IPS-20b (cell line): ENCODE measurements around the gene ADAMTS2.

Experiments
- H3K27ac ChIP-seq: one replicate; pipeline ENCODE4 v1.5.1; 2013; ENCODE audit warnings: low read length
- H3K27me3 ChIP-seq: 2 replicates; pipeline ENCODE4 v1.6.1; 2013; ENCODE audit warnings: mild to moderate bottlenecking, low read length, inconsistent platforms; ENCODE audit not compliant: insufficient read depth
- H3K36me3 ChIP-seq: 2 replicates; pipeline ENCODE4 v1.6.1; 2013; ENCODE audit warnings: low read depth, mild to moderate bottlenecking, inconsistent platforms, low read length, moderate library complexity; ENCODE audit not compliant: insufficient read depth
- H3K4me1 ChIP-seq: 2 replicates; pipeline ENCODE4 v1.6.1; 2013; ENCODE audit warnings: mild to moderate bottlenecking, control low read depth, inconsistent platforms, low read length, moderate library complexity; ENCODE audit not compliant: insufficient read depth
- H3K4me3 ChIP-seq: 2 replicates; pipeline ENCODE4 v1.5.1; 2013; ENCODE audit warnings: mild to moderate bottlenecking, low read length, inconsistent platforms
- H3K9ac ChIP-seq: 2 replicates; pipeline ENCODE4 v1.6.1; 2013; ENCODE audit warnings: low read depth, mild to moderate bottlenecking, inconsistent platforms, low read length, moderate library complexity
- H3K9me3 ChIP-seq: 2 replicates; pipeline ENCODE4 v1.6.1; 2013; ENCODE audit warnings: mild to moderate bottlenecking, low read depth, low read length, inconsistent platforms; ENCODE audit not compliant: insufficient read depth

The ADAMTS2 gene

DNA sequence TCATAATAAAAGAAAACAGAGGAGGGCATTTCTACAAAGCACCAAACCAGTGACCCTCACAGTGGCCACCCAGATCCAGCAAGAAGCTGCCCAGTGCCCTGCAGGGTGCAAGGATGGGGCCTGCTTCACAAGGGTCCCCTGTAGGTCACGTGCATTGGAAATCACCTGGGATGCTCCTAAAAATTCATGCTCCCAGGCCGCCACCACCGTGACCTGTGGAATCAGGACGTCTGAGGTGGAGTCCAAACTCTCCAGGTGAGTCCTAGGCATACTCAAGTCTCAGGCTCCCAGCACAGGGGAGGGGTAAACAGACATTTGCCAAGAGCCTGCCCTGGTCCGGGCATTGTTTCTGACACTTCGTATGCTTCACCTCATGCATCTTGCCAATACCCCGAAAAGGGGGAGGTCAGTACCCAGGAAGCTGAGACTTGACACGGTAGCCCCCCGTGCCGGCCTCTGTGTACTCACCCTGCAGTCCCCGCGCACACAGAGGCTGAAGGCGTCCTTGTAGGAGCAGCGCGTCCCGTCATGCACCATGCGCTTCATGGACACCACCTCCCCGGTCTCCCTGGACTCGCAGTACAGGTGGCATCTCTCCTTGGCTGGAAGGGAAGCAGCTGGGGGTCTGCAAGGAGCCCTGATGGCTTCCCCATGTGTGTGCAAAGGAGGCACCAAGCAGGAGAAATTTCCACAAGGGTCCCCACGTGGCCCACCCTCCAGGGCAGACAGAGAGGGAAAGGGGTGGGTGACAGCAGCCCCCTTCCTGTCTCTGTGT is 209.6 kb downstream of the ADAMTS2 start:
- Histone ChIP-seq H3K4me1 (no peaks in the 10 kb centered on the region), H3K9me3 (no peaks in the 10 kb centered on the region), H3K4me3 (no peak overlapping the region), H3K27ac (no peak overlapping the region), H3K36me3 (no peaks in the 10 kb centered on the region), H3K9ac (no peak overlapping the region), H3K27me3 (no peaks in the 10 kb centered on the region)

DNA sequence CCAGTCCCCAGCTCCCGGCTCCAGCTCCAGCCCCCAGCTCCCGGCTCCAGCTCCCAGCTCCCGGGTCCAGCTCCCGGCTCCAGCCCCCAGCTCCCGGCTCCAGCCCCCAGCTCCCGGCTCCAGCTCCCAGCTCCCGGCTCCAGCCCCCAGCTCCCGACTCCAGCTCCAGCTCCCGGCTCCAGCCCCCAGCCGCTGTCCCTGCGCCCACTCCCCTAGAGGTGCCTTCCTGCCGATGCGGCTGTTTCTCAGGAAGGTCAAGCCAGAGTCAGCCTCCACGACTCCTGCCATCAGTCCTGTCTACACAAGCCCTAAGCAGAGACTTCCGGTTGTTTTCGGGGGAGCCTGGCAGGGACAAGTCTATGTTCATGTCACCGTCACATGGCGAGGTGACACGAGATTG is 210.3 kb downstream of the ADAMTS2 start:
- Histone ChIP-seq H3K9me3 (no peaks in the 10 kb centered on the region), H3K36me3 (no peaks in the 10 kb centered on the region), H3K4me3 (no peak overlapping the region), H3K27ac (no peak overlapping the region), H3K27me3 (no peaks in the 10 kb centered on the region), H3K9ac (no peak overlapping the region), H3K4me1 (no peaks in the 10 kb centered on the region)

DNA sequence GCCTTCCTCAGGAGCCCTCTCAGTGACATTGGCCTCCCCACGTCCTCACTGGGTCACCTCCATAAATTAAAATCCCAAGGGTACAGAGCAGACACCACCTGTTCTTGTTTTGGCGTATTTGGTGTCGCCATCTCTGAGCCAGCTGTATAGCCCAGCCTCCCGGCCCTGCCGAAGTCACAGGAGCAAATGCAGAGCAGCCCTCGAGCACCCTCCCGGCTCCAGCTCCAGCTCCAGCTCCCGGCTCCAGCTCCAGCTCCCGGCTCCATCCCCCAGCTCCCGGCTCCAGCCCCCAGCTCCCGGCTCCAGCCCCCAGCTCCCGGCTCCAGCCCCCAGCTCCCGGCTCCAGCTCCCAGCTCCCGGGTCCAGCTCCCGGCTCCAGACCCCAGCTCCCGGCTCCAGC is 210.8 kb downstream of the ADAMTS2 start:
- no peak overlapping the region for H3K4me3 ChIP-seq
- H3K27me3 ChIP-seq, result no peaks in the 10 kb centered on the region
- no peaks in the 10 kb centered on the region for H3K36me3 ChIP-seq
- H3K9me3 ChIP-seq, result no peaks in the 10 kb centered on the region
- H3K9ac ChIP-seq, result no peak overlapping the region
- H3K27ac ChIP-seq, result no peak overlapping the region
- H3K4me1 ChIP-seq, result no peaks in the 10 kb centered on the region

DNA sequence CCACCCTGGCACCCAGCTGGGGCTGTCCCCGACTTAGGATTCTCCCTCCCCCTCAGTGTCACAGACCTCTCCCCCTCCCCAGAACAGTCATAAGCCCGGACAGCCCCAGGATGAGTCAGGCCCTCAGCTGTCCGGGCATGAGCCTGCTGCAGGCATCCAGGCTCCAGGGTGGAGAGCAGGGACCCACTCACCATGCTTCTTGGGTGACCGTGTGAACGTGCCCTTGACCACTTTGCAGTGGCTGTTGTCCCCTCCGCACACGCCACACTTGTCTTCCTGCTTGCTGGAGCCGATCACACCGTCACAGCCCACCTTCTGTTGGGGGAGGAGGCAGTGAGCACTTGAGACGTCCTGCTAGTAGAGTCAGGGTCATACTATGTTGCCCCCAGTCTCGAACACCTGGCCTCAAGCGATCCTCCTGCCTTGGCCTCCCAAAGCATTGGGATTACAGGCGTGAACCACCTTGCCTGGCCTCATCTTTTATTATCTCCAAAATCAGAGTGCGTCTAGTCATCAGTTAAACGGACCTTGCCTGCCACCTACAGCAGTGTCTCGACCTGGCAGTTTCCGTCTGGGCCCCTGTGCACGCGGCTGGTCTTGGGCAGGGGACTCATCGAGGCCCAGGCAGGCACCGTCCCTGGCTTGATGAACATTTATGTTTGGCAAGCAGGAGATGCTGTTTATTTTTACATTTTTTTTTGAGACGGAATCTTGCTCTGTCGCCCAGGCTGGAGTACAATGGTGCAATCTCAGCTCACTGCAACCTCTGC is 212.5 kb downstream of the ADAMTS2 start:
- Histone ChIP-seq H3K4me3 (no peak overlapping the region), H3K27me3 (no peaks in the 10 kb centered on the region), H3K36me3 (no peaks in the 10 kb centered on the region), H3K27ac (no peak overlapping the region), H3K9me3 (no peaks in the 10 kb centered on the region; the same call in 1 of the 2 replicates), H3K9ac (no peak overlapping the region), H3K4me1 (no peaks in the 10 kb centered on the region)

DNA sequence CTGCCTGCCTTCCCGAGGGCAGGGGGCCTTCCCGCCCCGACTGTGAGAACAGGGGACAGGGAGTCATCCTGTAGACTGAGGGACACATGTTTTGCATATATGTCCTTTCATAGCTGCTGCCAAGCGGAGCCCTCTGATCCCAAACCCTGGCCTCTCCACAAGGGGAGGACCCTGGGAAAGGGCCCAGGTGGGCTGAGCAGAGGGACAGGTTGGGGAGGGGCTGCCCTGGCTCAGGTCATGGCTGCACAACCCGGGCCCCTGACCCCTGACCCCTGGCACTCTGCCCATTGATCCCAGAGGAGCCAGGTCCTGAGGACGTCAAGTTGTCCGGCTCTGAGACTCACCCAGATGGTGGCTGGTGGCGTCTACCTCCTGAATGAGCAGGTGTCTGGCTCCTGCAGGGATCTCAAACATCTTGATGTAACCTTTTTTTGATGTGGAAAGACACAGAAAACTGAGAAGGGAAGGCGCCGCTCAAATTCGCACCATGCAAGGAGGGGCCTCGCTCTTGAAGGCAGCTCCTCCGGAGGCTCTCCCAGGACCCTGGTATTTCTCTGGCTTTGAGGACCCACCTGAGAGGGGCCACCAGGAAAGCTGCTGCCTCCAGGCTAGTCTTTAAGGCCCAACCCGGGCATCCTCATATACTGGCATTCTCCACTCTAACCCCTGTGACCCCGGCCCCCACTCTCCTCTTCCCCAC is 213.2 kb downstream of the ADAMTS2 start:
- Histone ChIP-seq H3K36me3 (no peaks in the 10 kb centered on the region), H3K4me3 (no peak overlapping the region), H3K9me3 (no peaks in the 10 kb centered on the region; the same call in 1 of the 2 replicates)

DNA sequence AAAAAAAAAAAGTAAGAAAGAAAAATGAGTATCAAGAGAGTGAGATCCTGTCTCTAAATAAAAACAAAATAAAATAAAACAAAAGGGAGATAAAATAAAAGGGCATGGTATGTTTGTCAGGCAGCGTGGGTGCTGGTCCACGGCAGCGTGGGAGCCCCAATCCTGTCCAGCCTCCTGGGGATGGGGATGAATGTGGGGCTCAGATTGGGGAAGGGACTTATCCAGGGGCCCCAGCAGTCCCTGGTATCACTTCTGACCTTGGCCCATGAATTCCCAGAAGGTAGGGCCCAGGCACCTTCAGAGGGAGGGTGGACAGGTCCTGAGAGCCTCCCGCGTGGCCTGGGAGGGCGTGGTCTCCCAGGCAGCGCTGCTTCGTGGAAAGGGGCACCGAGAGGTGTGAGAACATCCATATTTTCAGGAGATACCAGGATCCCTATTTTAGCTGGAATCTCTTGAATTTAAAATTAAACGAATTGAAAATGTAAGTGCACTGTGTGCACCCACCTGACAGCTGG is 213.9 kb downstream of the ADAMTS2 start:
- no peaks in the 10 kb centered on the region for H3K36me3 ChIP-seq

More for the DNA sequence above, 213.2 kb downstream of the ADAMTS2 start:
- Histone ChIP-seq H3K9ac (no peak overlapping the region), H3K27me3 (no peaks in the 10 kb centered on the region), H3K4me1 (no peaks in the 10 kb centered on the region), H3K27ac (no peak overlapping the region)

DNA sequence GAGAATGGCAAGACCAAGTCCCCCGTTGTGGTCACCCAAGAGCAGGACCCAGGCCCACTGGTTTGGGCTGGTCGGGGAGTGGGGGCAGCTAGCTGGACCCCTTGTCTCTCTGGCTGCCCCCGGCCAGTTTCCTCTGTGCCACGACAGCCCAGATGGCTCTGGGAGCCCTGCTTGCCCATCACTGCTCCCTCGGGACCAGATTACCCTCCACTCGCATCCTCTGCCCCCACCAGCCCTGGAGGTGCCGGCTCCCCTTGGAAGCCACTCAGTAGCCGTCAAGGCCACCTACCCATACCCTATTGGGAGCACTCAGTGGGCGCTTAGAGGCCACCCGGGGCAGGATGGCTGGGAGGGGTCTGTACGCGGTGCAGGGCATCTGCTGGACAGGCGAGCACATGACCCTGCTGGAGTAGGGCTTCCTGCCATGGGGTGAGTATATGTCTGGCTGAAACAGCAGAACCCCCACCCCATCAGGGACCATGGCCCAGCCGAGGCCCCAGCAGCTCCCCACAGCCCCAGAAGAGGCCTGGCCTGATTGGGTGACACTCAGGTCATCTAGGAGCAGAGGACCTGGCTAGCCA is 215.1 kb downstream of the ADAMTS2 start:
- Histone ChIP-seq H3K36me3 (no peaks in the 10 kb centered on the region), H3K9ac (no peak overlapping the region), H3K27me3 (no peaks in the 10 kb centered on the region), H3K4me1 (no peaks in the 10 kb centered on the region), H3K4me3 (no peak overlapping the region), H3K9me3 (no peaks in the 10 kb centered on the region; the same call in 1 of the 2 replicates), H3K27ac (no peak overlapping the region)

More for the DNA sequence above, 213.9 kb downstream of the ADAMTS2 start:
- no peaks in the 10 kb centered on the region for H3K4me1 ChIP-seq
- H3K4me3 ChIP-seq, result no peak overlapping the region
- no peak overlapping the region for H3K9ac ChIP-seq
- H3K27ac ChIP-seq, result no peak overlapping the region
- no peaks in the 10 kb centered on the region for H3K27me3 ChIP-seq
- no peaks in the 10 kb centered on the region; the same call in 1 of the 2 replicates for H3K9me3 ChIP-seq

DNA sequence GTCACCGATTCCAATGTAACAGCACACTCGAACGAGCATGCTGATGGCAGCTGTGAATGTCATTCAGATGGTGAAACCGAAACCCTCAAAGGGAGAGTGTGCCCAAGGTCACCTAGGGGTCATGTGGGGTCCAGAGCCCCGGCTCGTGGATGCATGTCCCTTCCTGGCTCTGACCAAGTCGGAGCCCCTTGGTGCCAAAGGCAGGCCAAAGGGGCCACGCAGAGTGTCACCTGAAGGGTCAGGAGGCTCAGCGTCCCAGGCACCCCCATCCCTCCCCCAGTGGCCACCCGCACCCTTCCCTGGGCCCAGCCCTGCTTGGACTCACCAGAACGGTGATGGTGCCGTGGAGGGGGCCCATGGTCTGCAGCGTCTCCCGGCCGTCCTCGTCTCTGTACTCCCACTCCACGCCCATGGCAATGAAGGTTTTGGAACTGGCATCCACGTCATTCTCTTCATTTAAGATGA is 215.6 kb downstream of the ADAMTS2 start:
- H3K9ac ChIP-seq, result no peak overlapping the region
- H3K4me3 ChIP-seq, result no peak overlapping the region
- no peaks in the 10 kb centered on the region for H3K36me3 ChIP-seq
- no peaks in the 10 kb centered on the region; the same call in 1 of the 2 replicates for H3K9me3 ChIP-seq
- H3K27me3 ChIP-seq, result no peaks in the 10 kb centered on the region
- no peaks in the 10 kb centered on the region for H3K4me1 ChIP-seq
- H3K27ac ChIP-seq, result no peak overlapping the region

DNA sequence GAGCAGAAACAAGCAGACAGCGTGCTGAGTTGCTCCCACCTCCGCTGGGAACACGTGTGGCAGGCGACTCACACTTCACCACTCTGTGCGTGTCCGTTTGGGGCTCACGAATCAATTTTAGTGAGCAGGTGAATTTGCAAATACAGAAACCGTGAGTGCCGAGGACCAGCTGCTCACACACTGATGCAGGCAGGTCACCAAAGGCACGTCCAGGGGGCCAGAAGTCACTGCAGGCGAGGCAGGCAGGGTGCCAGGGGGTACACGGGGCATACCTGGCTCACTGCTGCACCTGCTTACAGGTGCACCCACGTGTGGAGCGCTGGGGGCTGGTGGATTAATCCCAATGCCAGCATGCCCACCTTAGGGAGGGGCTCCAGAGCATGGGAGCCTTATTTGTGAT is 216.3 kb downstream of the ADAMTS2 start:
- H3K9me3 ChIP-seq, result peaks cover 4% of the 10 kb centered on the region; the same call in 1 of the 2 replicates
- no peaks in the 10 kb centered on the region for H3K27me3 ChIP-seq
- no peaks in the 10 kb centered on the region for H3K36me3 ChIP-seq
- H3K4me3 ChIP-seq, result no peak overlapping the region
- no peak overlapping the region for H3K9ac ChIP-seq
- no peak overlapping the region for H3K27ac ChIP-seq
- no peaks in the 10 kb centered on the region for H3K4me1 ChIP-seq

DNA sequence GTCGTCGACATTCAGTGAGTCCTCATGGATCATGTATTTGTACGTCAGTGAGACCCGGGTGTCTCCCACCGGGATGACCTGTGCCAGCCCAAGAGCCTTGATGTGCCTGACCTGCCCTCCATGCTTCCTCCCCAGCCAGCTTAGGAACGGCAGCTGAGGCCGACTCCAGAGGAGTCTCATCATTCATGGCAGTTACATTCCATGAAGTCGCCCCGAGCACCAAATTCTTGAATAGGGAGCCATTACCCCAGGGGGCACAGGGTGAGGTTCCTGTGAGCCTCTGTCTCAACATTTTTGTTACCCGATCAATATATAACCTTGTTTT is 217.3 kb downstream of the ADAMTS2 start:
- Histone ChIP-seq H3K4me3 (no peak overlapping the region), H3K4me1 (no peaks in the 10 kb centered on the region), H3K36me3 (no peaks in the 10 kb centered on the region), H3K27me3 (no peaks in the 10 kb centered on the region), H3K27ac (no peak overlapping the region), H3K9me3 (peaks cover 13% of the 10 kb centered on the region), H3K9ac (no peak overlapping the region)
